MCF 10A (cell line): Measurements from ENCODE around the gene RNF11. TPM values are rescaled to one million over a fixed set of nuclear protein-coding genes. Genes with fewer than 3 reads are reported as not detected.

Experiments
- BruUV-seq: library from RNA; stranded (reverse); fragments of 400-500 nt; replicated peaks from 2 replicates; lab custom pipeline; 2021; lab: Mats Ljungman, UMichigan
- CTCF ChIA-PET: fragments of 300-600 bp; sonication (Branson Sonifier 250); formaldehyde crosslinking; extraction: SDS; loops from one replicate; lab custom pipeline; 2021; ENCODE audit warnings: antibody characterized with exemption, inconsistent platforms; lab: Yijun Ruan, JAX
- POLR2A ChIA-PET: fragments of 300-600, 350-650 bp; sonication (Branson Sonifier 250); formaldehyde crosslinking; extraction: SDS; loops from one replicate; lab custom pipeline; 2020; ENCODE audit warnings: antibody characterized with exemption, inconsistent platforms; lab: Yijun Ruan, JAX
- DNase-seq: peaks from one replicate; pipeline ENCODE4 v3.0.0-alpha.2; 2018; ENCODE audit not compliant: unreplicated experiment
- H3K27ac Mint-ChIP-seq: one replicate; pipeline ENCODE4 v1.8.0; 2022; ENCODE audit warnings: mild to moderate bottlenecking, low read depth, mixed read lengths; ENCODE audit not compliant: unreplicated experiment
- H3K27me3 Mint-ChIP-seq: one replicate; pipeline ENCODE4 v1.8.0; 2022; ENCODE audit warnings: mixed read lengths; ENCODE audit not compliant: insufficient read depth, unreplicated experiment
- H3K36me3 Mint-ChIP-seq: one replicate; pipeline ENCODE4 v1.8.0; 2022; ENCODE audit warnings: mild to moderate bottlenecking, moderate library complexity, mixed read lengths; ENCODE audit not compliant: insufficient read depth, unreplicated experiment
- H3K4me1 Mint-ChIP-seq: one replicate; pipeline ENCODE4 v1.8.0; 2022; ENCODE audit warnings: mixed read lengths; ENCODE audit not compliant: insufficient read depth, unreplicated experiment
- H3K4me3 Mint-ChIP-seq: one replicate; pipeline ENCODE4 v1.8.0; 2022; ENCODE audit warnings: mild to moderate bottlenecking, moderate library complexity, mixed read lengths; ENCODE audit not compliant: unreplicated experiment
- H3K9me3 Mint-ChIP-seq: one replicate; pipeline ENCODE4 v1.8.0; 2022; ENCODE audit warnings: mixed read lengths; ENCODE audit not compliant: unreplicated experiment
- intact Hi-C: fragments of 100-400 bp; cut with micrococcal nuclease; formaldehyde crosslinking; loops from 2 replicates; pipeline ENCODE4 v1.14.1; 2022
- total RNA-seq: library from RNA; stranded (reverse); gene quantifications from 2 replicates; pipeline ENCODE4 v1.2.3, GENCODE V29; 2022
- TF ChIP-seq, protein P1 (sequence below): fragments of 200-600 bp; IDR thresholded peaks from one replicate; pipeline ENCODE4 v1.8.0; 2022; ENCODE audit warnings: antibody characterized with exemption, mild to moderate bottlenecking; ENCODE audit not compliant: unreplicated experiment

Gene RNF11
- total RNA-seq, 1 experiment from 2014 or later: 73.1 TPM

DNA sequence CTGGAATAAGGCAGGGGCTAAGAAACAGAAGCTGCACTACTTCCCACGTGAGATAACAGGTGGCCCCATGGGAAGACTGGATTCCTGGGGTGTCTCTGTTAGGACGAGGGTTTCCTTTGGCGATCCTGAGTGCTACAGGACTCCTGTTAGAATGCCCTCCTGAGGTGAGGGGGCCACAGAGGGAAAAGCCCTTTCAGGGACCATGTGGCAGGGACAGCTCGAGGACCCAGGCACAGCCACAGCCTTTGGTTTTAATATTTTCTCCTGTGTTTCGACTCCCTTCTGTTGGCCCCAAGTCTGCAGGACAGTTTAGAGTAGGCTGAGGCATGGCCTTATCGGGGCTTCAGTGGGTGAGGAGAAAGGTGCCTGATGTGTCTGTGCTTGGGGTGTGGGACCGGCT, 81.7 kb downstream of the RNF11 start:
- BruUV-seq: no TSS peak

DNA sequence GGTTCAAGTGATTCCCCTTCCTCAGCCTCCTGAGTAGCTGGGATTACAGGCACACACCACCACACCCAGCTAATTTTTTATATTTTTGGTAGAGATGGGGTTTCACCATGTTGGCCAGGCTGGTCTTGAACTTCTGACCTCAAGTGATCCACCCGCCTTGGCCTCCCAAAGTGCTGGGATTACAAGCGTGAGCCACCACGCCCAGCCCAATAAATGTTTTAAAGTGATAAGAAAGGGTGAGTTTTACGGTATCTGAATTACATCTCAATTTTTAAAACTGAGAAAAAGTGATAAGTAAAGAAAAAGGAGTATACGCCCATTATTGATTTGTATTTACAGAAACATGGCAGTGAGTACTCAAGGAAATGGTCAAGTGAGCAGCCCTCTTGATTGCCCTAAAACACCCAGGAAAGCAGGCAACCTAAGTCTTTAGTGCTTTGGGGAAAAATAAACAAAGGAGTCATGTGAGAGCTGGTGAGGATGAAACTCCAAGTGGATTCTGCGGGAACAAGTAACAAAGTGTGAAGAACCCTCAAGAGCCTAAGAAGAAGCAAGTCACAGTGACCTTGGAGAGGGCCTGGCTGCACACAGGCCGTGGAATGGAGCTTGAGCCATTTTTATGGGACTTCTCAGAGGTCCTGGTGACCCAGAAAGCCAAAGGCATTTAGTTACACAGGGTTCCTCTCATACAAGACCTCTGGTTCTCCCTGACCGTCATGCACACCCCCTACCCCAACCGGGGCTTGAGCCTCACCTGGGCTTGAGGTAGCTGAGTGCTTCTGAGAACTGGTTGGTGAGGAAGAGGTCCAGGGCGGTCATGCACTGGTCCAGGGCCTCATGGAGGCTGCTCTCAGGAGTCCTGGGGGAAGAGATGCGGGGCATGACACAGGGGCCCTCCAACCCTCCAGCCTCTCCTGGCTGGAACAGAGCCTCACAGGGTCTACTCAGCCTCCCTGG, 85.2 kb downstream of the RNF11 start:
- CTCF ChIA-PET: interaction anchor here (0.5 kb wide), 1 partner anchor 691 kb away, joined by 3 read pairs; no protein-coding TSS in a partner anchor
- H3K9me3 Mint-ChIP-seq: no peaks in the 10 kb centered on the region
- no peaks in the 10 kb centered on the region for H3K27me3 Mint-ChIP-seq
- intact Hi-C loops: no loop called here
- H3K4me1 Mint-ChIP-seq: no peaks in the 10 kb centered on the region
- no TSS peak for BruUV-seq
- TF ChIP-seq, protein P1, sequence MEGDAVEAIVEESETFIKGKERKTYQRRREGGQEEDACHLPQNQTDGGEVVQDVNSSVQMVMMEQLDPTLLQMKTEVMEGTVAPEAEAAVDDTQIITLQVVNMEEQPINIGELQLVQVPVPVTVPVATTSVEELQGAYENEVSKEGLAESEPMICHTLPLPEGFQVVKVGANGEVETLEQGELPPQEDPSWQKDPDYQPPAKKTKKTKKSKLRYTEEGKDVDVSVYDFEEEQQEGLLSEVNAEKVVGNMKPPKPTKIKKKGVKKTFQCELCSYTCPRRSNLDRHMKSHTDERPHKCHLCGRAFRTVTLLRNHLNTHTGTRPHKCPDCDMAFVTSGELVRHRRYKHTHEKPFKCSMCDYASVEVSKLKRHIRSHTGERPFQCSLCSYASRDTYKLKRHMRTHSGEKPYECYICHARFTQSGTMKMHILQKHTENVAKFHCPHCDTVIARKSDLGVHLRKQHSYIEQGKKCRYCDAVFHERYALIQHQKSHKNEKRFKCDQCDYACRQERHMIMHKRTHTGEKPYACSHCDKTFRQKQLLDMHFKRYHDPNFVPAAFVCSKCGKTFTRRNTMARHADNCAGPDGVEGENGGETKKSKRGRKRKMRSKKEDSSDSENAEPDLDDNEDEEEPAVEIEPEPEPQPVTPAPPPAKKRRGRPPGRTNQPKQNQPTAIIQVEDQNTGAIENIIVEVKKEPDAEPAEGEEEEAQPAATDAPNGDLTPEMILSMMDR: no peak
- no peak overlapping the region for H3K4me3 Mint-ChIP-seq
- no peak overlapping the region for H3K27ac Mint-ChIP-seq
- POLR2A ChIA-PET: no interaction called here
- DNase-seq: no peak
- H3K36me3 Mint-ChIP-seq: no peaks in the 10 kb centered on the region

More for the DNA sequence above, 81.7 kb downstream of the RNF11 start:
- TF ChIP-seq, protein P1: no peak
- no peak for DNase-seq
- ChIA-PET CTCF (no interaction called here), POLR2A (no interaction called here)
- H3K36me3 Mint-ChIP-seq: no peaks in the 10 kb centered on the region
- H3K4me3 Mint-ChIP-seq: no peak overlapping the region
- peaks cover 17% of the 10 kb centered on the region for H3K4me1 Mint-ChIP-seq
- H3K27me3 Mint-ChIP-seq: no peaks in the 10 kb centered on the region
- no peaks in the 10 kb centered on the region for H3K9me3 Mint-ChIP-seq
- intact Hi-C loops: no loop called here
- H3K27ac Mint-ChIP-seq: no peak overlapping the region

DNA sequence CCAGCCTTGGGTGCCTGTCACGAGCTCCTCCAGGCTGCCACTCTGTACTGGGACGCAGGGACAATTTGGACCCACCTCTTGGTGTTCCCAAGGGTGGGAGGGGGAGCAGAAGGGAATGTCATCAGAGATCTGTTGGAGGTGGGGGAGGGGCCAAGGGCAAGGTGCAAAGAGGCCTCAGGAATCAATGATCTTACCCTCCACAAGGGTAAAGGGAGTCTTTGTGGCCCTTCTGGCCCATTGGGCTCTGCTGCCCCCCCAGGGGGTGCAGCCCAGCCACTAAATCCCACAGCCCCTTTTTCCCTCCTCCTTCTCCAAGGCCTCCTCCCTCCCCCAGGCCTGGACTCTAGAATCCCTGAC, 85.8 kb downstream of the RNF11 start:
- BruUV-seq: no TSS peak
- intact Hi-C loops: no loop called here
- Mint-ChIP-seq H3K27me3 (no peaks in the 10 kb centered on the region), H3K27ac (no peak overlapping the region), H3K4me1 (no peaks in the 10 kb centered on the region), H3K4me3 (no peak overlapping the region), H3K36me3 (no peaks in the 10 kb centered on the region), H3K9me3 (no peaks in the 10 kb centered on the region)
- TF ChIP-seq, protein P1: no peak
- CTCF ChIA-PET: interaction anchor here (0.5 kb wide), 1 partner anchor 690 kb away, joined by 3 read pairs; no protein-coding TSS in a partner anchor
- POLR2A ChIA-PET: no interaction called here
- no peak for DNase-seq

DNA sequence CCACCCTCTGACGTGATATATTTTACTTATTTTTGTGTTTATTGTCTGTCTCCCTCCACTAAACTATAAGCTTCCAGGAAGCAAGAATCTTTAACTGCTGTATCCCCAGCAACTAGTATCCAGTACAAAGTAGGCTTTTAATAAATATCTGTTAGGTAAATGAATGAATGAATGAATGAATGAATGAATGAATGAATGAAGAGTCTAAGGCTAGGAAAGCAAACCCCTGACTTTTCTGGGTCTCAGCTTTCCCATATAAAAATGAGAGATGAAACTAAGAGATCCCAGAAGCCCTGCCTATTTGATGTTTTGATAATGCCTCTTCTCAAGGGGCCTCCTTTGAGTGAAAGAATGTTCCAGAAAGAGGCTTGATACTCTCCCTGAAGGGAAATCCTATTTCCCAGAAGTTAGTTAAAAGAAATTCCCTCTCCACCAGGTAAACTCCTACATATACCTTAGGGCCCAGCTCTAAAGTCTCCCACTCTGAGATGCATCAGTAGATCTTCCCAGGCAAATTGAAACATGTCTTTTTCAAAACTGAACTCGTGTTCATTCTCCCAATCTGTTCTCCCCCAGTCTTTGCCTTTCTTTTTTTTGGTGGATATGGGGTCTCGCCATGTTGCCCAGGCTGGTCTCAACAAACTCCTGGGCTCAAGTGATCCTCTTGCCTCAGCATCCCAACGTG, 86.5 kb downstream of the RNF11 start:
- no peaks in the 10 kb centered on the region for H3K27me3 Mint-ChIP-seq
- CTCF ChIA-PET: interaction anchor here (0.5 kb wide), 1 partner anchor 689 kb away, joined by 3 read pairs; no protein-coding TSS in a partner anchor

More for the DNA sequence above, 86.5 kb downstream of the RNF11 start:
- no peak for DNase-seq
- no peaks in the 10 kb centered on the region for H3K36me3 Mint-ChIP-seq
- no peak overlapping the region for H3K4me3 Mint-ChIP-seq
- POLR2A ChIA-PET: no interaction called here
- no peaks in the 10 kb centered on the region for H3K4me1 Mint-ChIP-seq
- TF ChIP-seq, protein P1: no peak
- H3K9me3 Mint-ChIP-seq: no peaks in the 10 kb centered on the region
- intact Hi-C loops: no loop called here
- no peak overlapping the region for H3K27ac Mint-ChIP-seq
- BruUV-seq: no TSS peak
